ENCODE data around the gene THRB.

THRB gene

DNA sequence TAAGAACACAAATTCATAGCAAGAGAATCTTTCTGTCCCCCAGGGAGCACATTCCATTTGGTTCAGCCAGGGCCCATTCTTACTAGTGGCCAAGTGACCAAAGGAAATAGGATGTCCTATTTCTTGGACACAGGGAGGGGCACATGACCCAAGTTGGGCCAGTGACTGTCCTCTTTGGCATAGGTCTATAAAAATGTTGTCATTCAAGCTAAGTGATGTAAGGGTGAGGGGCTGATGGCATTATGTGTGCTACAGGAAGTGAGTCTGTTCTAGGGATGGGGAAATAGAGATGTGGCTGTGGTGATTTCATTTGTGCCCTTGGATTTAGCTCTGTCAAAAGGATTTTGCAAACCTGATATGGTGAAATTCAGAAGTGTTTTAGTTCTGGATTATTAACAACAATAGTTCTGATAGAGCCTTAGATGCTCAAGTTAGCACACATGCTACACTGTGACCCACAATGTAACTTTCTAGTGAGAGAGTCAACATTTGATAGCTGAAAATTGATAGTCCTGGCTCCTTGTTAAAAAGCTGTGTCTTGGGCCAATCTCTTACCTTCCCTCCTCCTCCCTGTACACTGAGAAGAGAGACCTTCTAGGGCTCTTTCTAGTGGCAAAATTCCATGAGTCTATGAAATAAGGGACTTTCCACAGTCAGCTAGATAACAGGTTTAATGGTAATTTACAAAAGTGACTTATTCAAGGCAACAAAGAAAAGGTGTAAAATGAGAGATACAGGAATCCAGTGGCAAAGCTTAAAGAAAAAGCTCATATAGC is 117.2 kb downstream of the THRB start:
- H3K4me3 ChIP-seq (ENCODE audit: low read depth, low read length) = no peak overlapping the region
- TF ChIP-seq MAX (IDR thresholded peaks at IDR 0.05; ENCODE audit: low read depth, low read length) (no peak), POLR2A (IDR thresholded peaks at IDR 0.05; ENCODE audit: extremely low read depth, insufficient read length) (no peak), MYC (IDR thresholded peaks at IDR 0.05; ENCODE audit: low read depth, low read length) (no peak)
- TF ChIP-seq, protein P1, sequence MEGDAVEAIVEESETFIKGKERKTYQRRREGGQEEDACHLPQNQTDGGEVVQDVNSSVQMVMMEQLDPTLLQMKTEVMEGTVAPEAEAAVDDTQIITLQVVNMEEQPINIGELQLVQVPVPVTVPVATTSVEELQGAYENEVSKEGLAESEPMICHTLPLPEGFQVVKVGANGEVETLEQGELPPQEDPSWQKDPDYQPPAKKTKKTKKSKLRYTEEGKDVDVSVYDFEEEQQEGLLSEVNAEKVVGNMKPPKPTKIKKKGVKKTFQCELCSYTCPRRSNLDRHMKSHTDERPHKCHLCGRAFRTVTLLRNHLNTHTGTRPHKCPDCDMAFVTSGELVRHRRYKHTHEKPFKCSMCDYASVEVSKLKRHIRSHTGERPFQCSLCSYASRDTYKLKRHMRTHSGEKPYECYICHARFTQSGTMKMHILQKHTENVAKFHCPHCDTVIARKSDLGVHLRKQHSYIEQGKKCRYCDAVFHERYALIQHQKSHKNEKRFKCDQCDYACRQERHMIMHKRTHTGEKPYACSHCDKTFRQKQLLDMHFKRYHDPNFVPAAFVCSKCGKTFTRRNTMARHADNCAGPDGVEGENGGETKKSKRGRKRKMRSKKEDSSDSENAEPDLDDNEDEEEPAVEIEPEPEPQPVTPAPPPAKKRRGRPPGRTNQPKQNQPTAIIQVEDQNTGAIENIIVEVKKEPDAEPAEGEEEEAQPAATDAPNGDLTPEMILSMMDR (IDR thresholded peaks at IDR 0.05; ENCODE audit: low read depth, low read length) = no peak

DNA sequence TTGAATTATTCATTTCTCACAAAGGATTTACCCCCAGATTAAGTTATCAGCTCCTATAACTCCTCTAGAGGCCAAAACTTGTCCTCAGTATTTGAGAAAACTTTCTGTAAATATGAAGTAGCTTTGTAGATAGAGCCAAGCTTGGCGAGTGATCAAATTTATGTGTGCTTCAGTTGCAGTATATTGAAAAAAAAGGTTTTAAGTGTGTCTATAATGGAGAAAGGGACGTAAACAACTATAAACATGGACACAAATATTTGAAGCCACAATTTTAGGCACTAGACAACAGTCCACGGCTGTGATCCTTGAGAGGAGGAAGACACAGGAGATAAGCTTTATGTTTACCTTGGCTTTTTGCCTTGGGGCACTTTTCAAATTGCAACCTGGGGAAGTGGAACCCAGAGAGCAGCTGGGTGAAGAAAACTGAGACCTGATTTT is 118.7 kb downstream of the THRB start:
- H3K4me3 ChIP-seq (ENCODE audit: low read depth, low read length) = no peak overlapping the region
- no peak for DNase-seq (ENCODE audit: low read depth)
- TF ChIP-seq POLR2A (IDR thresholded peaks at IDR 0.05; ENCODE audit: extremely low read depth, insufficient read length) (no peak), MYC (IDR thresholded peaks at IDR 0.05; ENCODE audit: low read depth, low read length) (no peak), MAX (IDR thresholded peaks at IDR 0.05; ENCODE audit: low read depth, low read length) (no peak)
- TF ChIP-seq, protein P1 (IDR thresholded peaks at IDR 0.05; ENCODE audit: low read depth, low read length) = no peak

More for the DNA sequence above, 117.2 kb downstream of the THRB start:
- DNase-seq (ENCODE audit: low read depth) = peak; percentile 4

- H3K4me3 ChIP-seq (ENCODE audit: low read depth, low read length) = no peak overlapping the region
- TF ChIP-seq, protein P1 (IDR thresholded peaks at IDR 0.05; ENCODE audit: low read depth, low read length) = no peak
- TF ChIP-seq MAX (IDR thresholded peaks at IDR 0.05; ENCODE audit: low read depth, low read length) (no peak), MYC (IDR thresholded peaks at IDR 0.05; ENCODE audit: low read depth, low read length) (no peak), POLR2A (IDR thresholded peaks at IDR 0.05; ENCODE audit: extremely low read depth, insufficient read length) (no peak)
- DNase-seq (ENCODE audit: low read depth) = no peak
Observed at GRCh38 chr3:24374801-24375200, 119.8 kb downstream of the THRB start.

DNA sequence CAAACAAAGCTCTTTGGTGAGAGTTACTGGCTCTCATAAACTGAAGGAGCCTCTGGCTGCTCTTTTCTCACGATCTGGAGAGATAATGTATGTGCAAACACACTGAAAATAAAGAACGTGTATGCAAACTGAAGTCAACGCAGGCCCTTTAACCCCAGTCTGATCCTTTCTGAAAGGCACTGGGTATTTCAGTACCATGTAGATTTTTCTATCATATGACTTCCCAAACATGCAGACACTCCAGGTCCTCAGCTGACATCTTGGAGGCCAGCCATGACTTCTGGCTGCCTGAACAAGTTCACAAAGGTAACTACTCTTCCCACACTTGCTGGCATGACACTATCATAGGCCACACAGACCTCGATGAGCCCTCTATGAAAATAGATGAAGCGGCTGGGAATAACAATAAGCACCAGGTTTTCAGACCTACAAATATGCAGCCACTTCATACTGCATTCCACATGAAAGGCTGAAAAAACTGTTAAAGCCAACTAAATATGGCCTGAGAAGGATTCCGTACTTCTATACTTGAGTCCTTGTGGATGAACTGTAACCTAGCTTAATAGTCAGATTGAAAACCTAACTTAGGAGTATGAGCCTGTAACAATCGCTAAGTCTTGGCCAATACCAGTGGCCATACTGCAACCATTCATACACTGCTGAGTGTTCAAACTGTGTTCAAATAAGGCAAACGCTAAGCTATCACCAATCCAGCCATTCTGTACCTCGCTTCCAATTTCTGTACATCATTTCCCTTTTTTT is 121.3 kb downstream of the THRB start:
- TF ChIP-seq, protein P1 (IDR thresholded peaks at IDR 0.05; ENCODE audit: low read depth, low read length) = no peak
- TF ChIP-seq MYC (IDR thresholded peaks at IDR 0.05; ENCODE audit: low read depth, low read length) (no peak), MAX (IDR thresholded peaks at IDR 0.05; ENCODE audit: low read depth, low read length) (no peak), POLR2A (IDR thresholded peaks at IDR 0.05; ENCODE audit: extremely low read depth, insufficient read length) (no peak)
- no peak overlapping the region for H3K4me3 ChIP-seq (ENCODE audit: low read depth, low read length)

DNA sequence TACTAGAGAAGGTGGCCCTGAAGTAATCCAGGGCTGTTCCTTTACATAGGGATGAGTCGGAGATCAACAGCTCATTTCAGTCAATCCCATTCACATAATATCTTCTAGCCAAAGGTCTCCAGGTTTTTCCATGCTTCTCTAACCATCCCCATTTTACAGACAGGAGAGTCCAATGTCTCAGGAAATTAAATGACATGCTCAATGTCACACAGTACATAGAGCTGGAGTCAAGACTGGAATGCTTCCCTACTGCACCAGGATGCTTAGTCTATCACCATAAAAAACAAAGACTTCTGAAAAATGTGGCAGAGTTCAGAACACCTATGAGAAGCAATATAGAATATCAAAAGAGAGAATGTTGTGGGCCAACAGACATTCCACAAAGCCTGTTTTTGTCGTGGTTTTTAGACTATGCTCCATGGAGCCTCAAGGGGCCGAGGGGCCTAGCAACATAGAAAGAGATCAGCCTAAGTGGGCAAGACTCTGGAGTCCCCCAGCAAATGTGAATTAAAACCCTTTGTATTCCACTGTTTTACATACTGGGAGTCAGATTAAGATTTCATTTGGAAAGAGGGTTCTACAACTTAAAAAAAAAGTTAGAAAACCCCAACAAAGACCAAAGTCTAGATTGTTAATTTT is 122.0 kb downstream of the THRB start:
- TF ChIP-seq, protein P1 (IDR thresholded peaks at IDR 0.05; ENCODE audit: low read depth, low read length) = no peak
- TF ChIP-seq MYC (IDR thresholded peaks at IDR 0.05; ENCODE audit: low read depth, low read length) = no peak
- TF ChIP-seq POLR2A (IDR thresholded peaks at IDR 0.05; ENCODE audit: extremely low read depth, insufficient read length) = no peak
- no peak for TF ChIP-seq MAX (IDR thresholded peaks at IDR 0.05; ENCODE audit: low read depth, low read length)

More for the DNA sequence above, 121.3 kb downstream of the THRB start:
- DNase-seq (ENCODE audit: low read depth) = no peak

More for the DNA sequence above, 122.0 kb downstream of the THRB start:
- DNase-seq (ENCODE audit: low read depth) = no peak
- no peak overlapping the region for H3K4me3 ChIP-seq (ENCODE audit: low read depth, low read length)
